ENCODE measurements around the gene POMGNT1. TPM values are rescaled to one million over a fixed set of nuclear protein-coding genes. Genes with fewer than 3 reads are reported as not detected.

Gene POMGNT1
- total RNA-seq, 1 experiment from 2014 or later: 125 TPM

GRCh38 chr1:46219551-46220520, 21.6 kb upstream of the POMGNT1 start:
- no peak for DNase-seq (ENCODE audit: low read depth, low spot score)
- in situ Hi-C loops (cut with HindIII; ENCODE audit: low pct_unique_long_range_greater_than_20kb, low sequenced_read_pairs): no loop called here

GRCh38 chr1:46218443-46218842, 20.2 kb upstream of the POMGNT1 start:
- DNase-seq (ENCODE audit: low read depth, low spot score): no peak
- in situ Hi-C loops (cut with HindIII; ENCODE audit: low pct_unique_long_range_greater_than_20kb, low sequenced_read_pairs): no loop called here

- DNase-seq (ENCODE audit: low read depth, low spot score): no peak
- in situ Hi-C loops (cut with HindIII; ENCODE audit: low pct_unique_long_range_greater_than_20kb, low sequenced_read_pairs): no loop called here
Measured at GRCh38 chr1:46215504-46215903, 17.3 kb upstream of the POMGNT1 start.

- in situ Hi-C loops (cut with HindIII; ENCODE audit: low pct_unique_long_range_greater_than_20kb, low sequenced_read_pairs): no loop called here
Measured at GRCh38 chr1:46211051-46211450, 12.8 kb upstream of the POMGNT1 start.

GRCh38 chr1:46210561-46210960, 12.3 kb upstream of the POMGNT1 start:
- DNase-seq (ENCODE audit: low read depth, low spot score): no peak
- in situ Hi-C loops (cut with HindIII; ENCODE audit: low pct_unique_long_range_greater_than_20kb, low sequenced_read_pairs): no loop called here

More at GRCh38 chr1:46211051-46211450, 12.8 kb upstream of the POMGNT1 start:
- DNase-seq (ENCODE audit: low read depth, low spot score): peak; percentile 61

- no peak for DNase-seq (ENCODE audit: low read depth, low spot score)
- in situ Hi-C loops (cut with HindIII; ENCODE audit: low pct_unique_long_range_greater_than_20kb, low sequenced_read_pairs): no loop called here
Measured at GRCh38 chr1:46206399-46206798, 8.2 kb upstream of the POMGNT1 start.

- DNase-seq (ENCODE audit: low read depth, low spot score): peak; percentile 84
- in situ Hi-C loops (cut with HindIII; ENCODE audit: low pct_unique_long_range_greater_than_20kb, low sequenced_read_pairs): no loop called here
Measured at GRCh38 chr1:46205791-46206190, 7.6 kb upstream of the POMGNT1 start.

GRCh38 chr1:46205141-46205540, 6.9 kb upstream of the POMGNT1 start:
- in situ Hi-C loops (cut with HindIII; ENCODE audit: low pct_unique_long_range_greater_than_20kb, low sequenced_read_pairs): no loop called here

GRCh38 chr1:46204406-46204742, 6.1 kb upstream of the POMGNT1 start:
- no peak for DNase-seq (ENCODE audit: low read depth, low spot score)
- in situ Hi-C loops (cut with HindIII; ENCODE audit: low pct_unique_long_range_greater_than_20kb, low sequenced_read_pairs): no loop called here

More at GRCh38 chr1:46205141-46205540, 6.9 kb upstream of the POMGNT1 start:
- DNase-seq (ENCODE audit: low read depth, low spot score): no peak

GRCh38 chr1:46203738-46204405, 5.6 kb upstream of the POMGNT1 start:
- no peak for DNase-seq (ENCODE audit: low read depth, low spot score)
- in situ Hi-C loops (cut with HindIII; ENCODE audit: low pct_unique_long_range_greater_than_20kb, low sequenced_read_pairs): no loop called here

- no peak for DNase-seq (ENCODE audit: low read depth, low spot score)
- in situ Hi-C loops (cut with HindIII; ENCODE audit: low pct_unique_long_range_greater_than_20kb, low sequenced_read_pairs): no loop called here
Measured at GRCh38 chr1:46199233-46199749, 1.1 kb upstream of the POMGNT1 start.

GRCh38 chr1:46197560-46197963, 672 bp downstream of the POMGNT1 start:
- in situ Hi-C loops (cut with HindIII; ENCODE audit: low pct_unique_long_range_greater_than_20kb, low sequenced_read_pairs): no loop called here
- no peak for DNase-seq (ENCODE audit: low read depth, low spot score)

GRCh38 chr1:46196609-46197008, 1.6 kb downstream of the POMGNT1 start:
- in situ Hi-C loops (cut with HindIII; ENCODE audit: low pct_unique_long_range_greater_than_20kb, low sequenced_read_pairs): no loop called here

GRCh38 chr1:46194641-46195193, 3.5 kb downstream of the POMGNT1 start:
- in situ Hi-C loops (cut with HindIII; ENCODE audit: low pct_unique_long_range_greater_than_20kb, low sequenced_read_pairs): no loop called here
- DNase-seq (ENCODE audit: low read depth, low spot score): no peak

More at GRCh38 chr1:46196609-46197008, 1.6 kb downstream of the POMGNT1 start:
- no peak for DNase-seq (ENCODE audit: low read depth, low spot score)

GRCh38 chr1:46193984-46194570, 4.2 kb downstream of the POMGNT1 start:
- DNase-seq (ENCODE audit: low read depth, low spot score): no peak
- in situ Hi-C loops (cut with HindIII; ENCODE audit: low pct_unique_long_range_greater_than_20kb, low sequenced_read_pairs): no loop called here

GRCh38 chr1:46193285-46193684, 4.9 kb downstream of the POMGNT1 start:
- in situ Hi-C loops (cut with HindIII; ENCODE audit: low pct_unique_long_range_greater_than_20kb, low sequenced_read_pairs): no loop called here
- DNase-seq (ENCODE audit: low read depth, low spot score): no peak

- DNase-seq (ENCODE audit: low read depth, low spot score): no peak
- in situ Hi-C loops (cut with HindIII; ENCODE audit: low pct_unique_long_range_greater_than_20kb, low sequenced_read_pairs): no loop called here
Measured at GRCh38 chr1:46192171-46192570, 6.1 kb downstream of the POMGNT1 start.

Data from SK-MEL-5 (cell line).